HG03095 (cell line): ENCODE data around the gene SPOCK1.
"Not testable (repeated sequence)": the region's sequence is repeated elsewhere in the genome, so short reads cannot be mapped to it uniquely, and the experiment has no call there.

Experiments
- ATAC-seq: cut with Tn5 transposase; IDR thresholded peaks from one replicate; pipeline ENCODE4 v1.9.1; 2021; ENCODE audit warnings: moderate library complexity; ENCODE audit not compliant: unreplicated experiment

The SPOCK1 gene

GRCh38 chr5:136998854-136999357, 500.2 kb downstream of the SPOCK1 start:
- no peak for ATAC-seq

GRCh38 chr5:136994154-136994553, 505.0 kb downstream of the SPOCK1 start:
- no peak for ATAC-seq

- no peak for ATAC-seq
Observed at GRCh38 chr5:136992796-136993489, 506.2 kb downstream of the SPOCK1 start.

GRCh38 chr5:136985785-136986475, 513.2 kb downstream of the SPOCK1 start:
- ATAC-seq = no peak

- ATAC-seq = no peak
Observed at GRCh38 chr5:136984772-136985446, 514.2 kb downstream of the SPOCK1 start.

GRCh38 chr5:136981936-136982335, 517.2 kb downstream of the SPOCK1 start:
- no peak for ATAC-seq

- ATAC-seq = no peak
Observed at GRCh38 chr5:136979131-136979530, 520.0 kb downstream of the SPOCK1 start.

- no peak for ATAC-seq
Observed at GRCh38 chr5:136963504-136963903, 535.6 kb downstream of the SPOCK1 start.

- no peak for ATAC-seq
Observed at GRCh38 chr5:136957428-136957827, 541.7 kb downstream of the SPOCK1 start.

- not testable (repeated sequence) for ATAC-seq
Observed at GRCh38 chr5:136954142-136954541, 545.0 kb downstream of the SPOCK1 start.

- ATAC-seq = not testable (repeated sequence)
Observed at GRCh38 chr5:136953346-136954069, 545.6 kb downstream of the SPOCK1 start.

- no peak for ATAC-seq
Observed at GRCh38 chr5:136927571-136927970, 571.6 kb downstream of the SPOCK1 start.

GRCh38 chr5:136926073-136926472, 573.1 kb downstream of the SPOCK1 start:
- ATAC-seq = no peak
